ENCODE data around the gene PRR19. TPM values are rescaled to one million over a fixed set of nuclear protein-coding genes. Genes with fewer than 3 reads are reported as not detected.
"Not testable (repeated sequence)": the region's sequence is repeated elsewhere in the genome, so short reads cannot be mapped to it uniquely, and the experiment has no call there.

PRR19 gene
- polyA plus RNA-seq, 3 donors: 0.35 to 0.51 (median 0.38) TPM

DNA sequence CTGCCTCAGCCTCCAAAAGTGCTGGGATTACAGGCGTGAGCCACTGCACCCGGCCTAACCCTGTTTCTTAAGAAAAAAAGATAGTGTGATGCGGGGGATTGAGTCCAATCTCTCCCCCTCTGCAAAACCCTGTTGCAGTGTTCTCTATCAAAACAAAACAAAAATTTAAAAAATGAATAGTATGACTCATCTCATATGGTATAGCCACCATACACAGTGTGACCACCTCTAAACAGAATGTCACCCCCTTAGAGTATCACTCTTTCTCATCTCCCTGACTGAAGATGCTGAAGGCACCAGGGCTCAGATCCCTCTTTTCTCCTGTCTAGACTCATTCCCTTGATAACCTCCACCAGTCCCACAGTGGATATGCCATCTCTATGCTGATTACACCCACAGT lies 40.2 kb upstream of the PRR19 start:
- no peaks in the 10 kb centered on the region for H3K79me2 ChIP-seq (ENCODE audit: insufficient read depth, low read length)
- peaks cover 14 to 31% (median 18%) of the 10 kb centered on the region in 3 donors for H3K27me3 Mint-ChIP-seq (ENCODE audit: low read depth in 3 of 3)
- no peak overlapping the region for H3K4me3 ChIP-seq (replicated peaks in 1 of 3; ENCODE audit: low read depth in 2 of 3, low read length in 3 of 3)
- H3K36me3 Mint-ChIP-seq: peaks cover under 1% of the 10 kb centered on the region in 2 donors
- no peak for TF ChIP-seq CTCF (IDR thresholded peaks at IDR 0.05)
- H3K4me1 ChIP-seq (ENCODE audit: control insufficient read depth in 1 of 2, insufficient read depth in 2 of 2, low read length in 2 of 2): no peaks in the 10 kb centered on the region
- peaks cover 0 to 7% of the 10 kb centered on the region in 2 donors for H3K27me3 ChIP-seq (ENCODE audit: control insufficient read depth in 2 of 2, insufficient read depth in 2 of 2, low read length in 2 of 2)
- WGBS (ENCODE audit: insufficient coverage): no CpG with 5 or more reads among the region's 3 CpGs
- H3K9ac ChIP-seq (ENCODE audit: insufficient read depth, low read length, poor library complexity, severe bottlenecking): no peak overlapping the region
- H3K4me3 Mint-ChIP-seq: no peak overlapping the region
- no peaks in the 10 kb centered on the region for H3K36me3 ChIP-seq (replicated peaks in 1 of 2; ENCODE audit: control insufficient read depth in 1 of 2, insufficient read depth in 2 of 2, low read length in 2 of 2)
- no peak overlapping the region for H3K27ac Mint-ChIP-seq
- H3K9me3 ChIP-seq (replicated peaks in 1 of 2; ENCODE audit: control insufficient read depth in 1 of 2, insufficient read depth in 1 of 2, low read length in 2 of 2): no peaks in the 10 kb centered on the region
- DNase-seq: no peak
- H2AFZ ChIP-seq (ENCODE audit: insufficient read depth, low read depth, low read length, poor library complexity, severe bottlenecking): no peak overlapping the region
- H4K20me1 ChIP-seq (ENCODE audit: insufficient read depth, low read length): no peaks in the 10 kb centered on the region
- intact Hi-C loops (cut with micrococcal nuclease): no loop called here
- peaks cover 1% of the 10 kb centered on the region for H3K4me1 Mint-ChIP-seq
- H3K9me3 Mint-ChIP-seq: peaks cover 0 to 2% (median 0%) of the 10 kb centered on the region in 7 donors
- no peak overlapping the region for H3K4me2 ChIP-seq (replicated peaks; ENCODE audit: extremely low read depth, low read length, poor library complexity, severe bottlenecking)
- H3K27ac ChIP-seq (ENCODE audit: low read depth in 1 of 2, low read length in 2 of 2): no peak overlapping the region

- H3K4me3 Mint-ChIP-seq; H3K36me3 Mint-ChIP-seq; DNase-seq; H3K4me3 ChIP-seq (replicated peaks in 1 of 3; ENCODE audit: low read depth in 2 of 3, low read length in 3 of 3); H3K27me3 ChIP-seq (ENCODE audit: control insufficient read depth in 2 of 2, insufficient read depth in 2 of 2, low read length in 2 of 2); H3K27ac Mint-ChIP-seq; H3K9me3 ChIP-seq (replicated peaks in 1 of 2; ENCODE audit: control insufficient read depth in 1 of 2, insufficient read depth in 1 of 2, low read length in 2 of 2); intact Hi-C loops (cut with micrococcal nuclease); H3K4me2 ChIP-seq (replicated peaks; ENCODE audit: extremely low read depth, low read length, poor library complexity, severe bottlenecking); H3K27ac ChIP-seq (ENCODE audit: low read depth in 1 of 2, low read length in 2 of 2); H4K20me1 ChIP-seq (ENCODE audit: insufficient read depth, low read length); H3K9me3 Mint-ChIP-seq; H3K36me3 ChIP-seq (replicated peaks in 1 of 2; ENCODE audit: control insufficient read depth in 1 of 2, insufficient read depth in 2 of 2, low read length in 2 of 2); H3K9ac ChIP-seq (ENCODE audit: insufficient read depth, low read length, poor library complexity, severe bottlenecking); H2AFZ ChIP-seq (ENCODE audit: insufficient read depth, low read depth, low read length, poor library complexity, severe bottlenecking): not testable (repeated sequence)
- peaks cover 25 to 27% of the 10 kb centered on the region in 2 donors for H3K4me1 ChIP-seq (ENCODE audit: control insufficient read depth in 1 of 2, insufficient read depth in 2 of 2, low read length in 2 of 2)
- no CpG with 5 or more reads among the region's 4 CpGs for WGBS (ENCODE audit: insufficient coverage)
- Mint-ChIP-seq H3K4me1 (peaks cover 23% of the 10 kb centered on the region), H3K27me3 (ENCODE audit: low read depth in 3 of 3) (peaks cover 4 to 11% (median 6%) of the 10 kb centered on the region in 3 donors)
- H3K79me2 ChIP-seq (ENCODE audit: insufficient read depth, low read length): peaks cover 18% of the 10 kb centered on the region
Observed at GRCh38 chr19:42266105-42266504, 35.8 kb upstream of the PRR19 start.

DNA sequence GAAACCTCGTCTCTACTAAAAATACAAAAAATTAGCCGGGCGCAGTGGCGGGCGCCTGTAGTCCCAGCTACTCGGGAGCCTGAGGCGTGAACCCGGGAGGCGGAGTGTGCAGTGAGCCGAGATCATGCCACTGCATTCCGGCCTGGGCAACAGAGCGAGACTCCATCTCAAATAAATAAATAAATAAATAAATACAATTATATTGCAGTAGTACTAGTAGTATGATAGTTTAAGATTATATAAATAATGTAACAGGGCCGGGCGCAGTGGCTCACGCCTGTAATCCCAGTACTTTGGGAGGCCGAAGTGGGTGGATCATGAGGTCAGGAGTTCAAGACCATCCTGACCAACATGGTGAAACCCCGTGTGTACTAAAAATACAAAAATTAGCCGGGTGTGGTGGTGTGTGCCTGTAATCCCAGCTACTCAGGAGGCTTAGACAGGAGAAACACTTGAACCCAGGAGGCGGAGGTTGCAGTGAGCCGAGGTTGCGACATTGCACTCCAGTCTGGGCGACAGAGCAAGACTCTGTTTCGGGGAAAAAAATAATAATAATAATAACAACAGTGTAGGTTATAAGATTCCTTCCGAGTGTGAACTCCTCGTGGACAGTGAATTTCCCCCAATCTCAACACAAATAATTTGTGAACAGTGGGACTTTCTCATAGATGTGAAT lies 34.9 kb upstream of the PRR19 start:
- H3K9ac ChIP-seq (ENCODE audit: insufficient read depth, low read length, poor library complexity, severe bottlenecking); H3K9me3 Mint-ChIP-seq; H3K4me3 Mint-ChIP-seq; H3K9me3 ChIP-seq (replicated peaks in 1 of 2; ENCODE audit: control insufficient read depth in 1 of 2, insufficient read depth in 1 of 2, low read length in 2 of 2); H3K27me3 Mint-ChIP-seq (ENCODE audit: low read depth in 3 of 3); intact Hi-C loops (cut with micrococcal nuclease); H3K36me3 Mint-ChIP-seq; DNase-seq; H3K27me3 ChIP-seq (ENCODE audit: control insufficient read depth in 2 of 2, insufficient read depth in 2 of 2, low read length in 2 of 2); H2AFZ ChIP-seq (ENCODE audit: insufficient read depth, low read depth, low read length, poor library complexity, severe bottlenecking); H3K27ac ChIP-seq (ENCODE audit: low read depth in 1 of 2, low read length in 2 of 2); H4K20me1 ChIP-seq (ENCODE audit: insufficient read depth, low read length); H3K36me3 ChIP-seq (replicated peaks in 1 of 2; ENCODE audit: control insufficient read depth in 1 of 2, insufficient read depth in 2 of 2, low read length in 2 of 2): not testable (repeated sequence)
- peak overlapping the region; percentile 92 for H3K4me2 ChIP-seq (replicated peaks; ENCODE audit: extremely low read depth, low read length, poor library complexity, severe bottlenecking)
- Mint-ChIP-seq H3K27ac (peak overlapping the region in 1 of 7 donors; percentile 75), H3K4me1 (peaks cover 29% of the 10 kb centered on the region)
- peaks cover 30 to 35% of the 10 kb centered on the region in 2 donors for H3K4me1 ChIP-seq (ENCODE audit: control insufficient read depth in 1 of 2, insufficient read depth in 2 of 2, low read length in 2 of 2)
- H3K79me2 ChIP-seq (ENCODE audit: insufficient read depth, low read length): peaks cover 28% of the 10 kb centered on the region
- 95% methylated on average over 6 of the region's 25 CpGs for WGBS (ENCODE audit: insufficient coverage)
- H3K4me3 ChIP-seq (replicated peaks in 1 of 3; ENCODE audit: low read depth in 2 of 3, low read length in 3 of 3): peak overlapping the region in 1 of 3 experiments; percentile 84
